H1 (cell line): ENCODE measurements around the gene SHISA8. TPM values are rescaled to one million over a fixed set of nuclear protein-coding genes. Genes with fewer than 3 reads are reported as not detected.

Source experiments
- CTCF ChIA-PET: fragments of 300-600 bp; sonication (Branson Sonifier 250); formaldehyde crosslinking; loops from one replicate; lab custom pipeline; 2021; ENCODE audit not compliant: partially characterized antibody; lab: Charles Lee
- POLR2A ChIA-PET: fragments of 300-600 bp; sonication (Branson Sonifier 250); formaldehyde crosslinking; loops from one replicate; lab custom pipeline; 2021; ENCODE audit warnings: inconsistent platforms; ENCODE audit not compliant: partially characterized antibody; lab: Charles Lee
- DNase-seq, 2 experiments: peaks; one replicate each; pipeline versions ENCODE4 v3.0.0 to v3.0.0-alpha.2; 2010 to 2022; ENCODE audit warnings: low spot score in 2 of 2, low read depth in 1 of 2, mixed read lengths in 1 of 2
- FAIRE-seq: peaks from 2 replicates; lab custom pipeline; 2011; peaks lifted over from hg19 to GRCh38; lab: Jason Lieb, UNC
- H2AFZ ChIP-seq: 2 replicates; pipeline ENCODE4 v1.8.1; 2012; ENCODE audit warnings: low read length, inconsistent platforms
- H2AK5ac ChIP-seq: 2 replicates; pipeline ENCODE4 v1.6.1; 2013; ENCODE audit warnings: low read depth, low read length
- H2BK120ac ChIP-seq: replicated peaks from 2 replicates; pipeline ENCODE3; 2013; ENCODE audit warnings: low read depth, low read length, inconsistent platforms
- H2BK12ac ChIP-seq: 2 replicates; pipeline ENCODE4 v1.6.1; 2013; ENCODE audit warnings: low read depth, low read length
- H2BK15ac ChIP-seq: 2 replicates; pipeline ENCODE4 v1.6.1; 2013; ENCODE audit warnings: low read length
- H2BK20ac ChIP-seq: 2 replicates; pipeline ENCODE4 v1.6.1; 2013; ENCODE audit warnings: low read length
- H2BK5ac ChIP-seq: 2 replicates; pipeline ENCODE4 v1.6.1; 2013; ENCODE audit warnings: low read depth, low read length
- H3K14ac ChIP-seq: 2 replicates; pipeline ENCODE4 v1.6.1; 2013; ENCODE audit warnings: inconsistent platforms; ENCODE audit not compliant: insufficient read length
- H3K18ac ChIP-seq: 2 replicates; pipeline ENCODE4 v1.6.1; 2013; ENCODE audit warnings: low read length; ENCODE audit errors: extremely low read depth
- H3K23ac ChIP-seq: 2 replicates; pipeline ENCODE4 v1.6.1; 2013; ENCODE audit warnings: inconsistent platforms; ENCODE audit not compliant: insufficient read length
- H3K23me2 ChIP-seq: 2 replicates; pipeline ENCODE4 v1.6.1; 2013; ENCODE audit warnings: low read depth, low read length
- H3K27ac ChIP-seq: 2 replicates; pipeline ENCODE4 v1.6.1; 2011; ENCODE audit warnings: low read depth, low read length, inconsistent platforms
- H3K27me3 ChIP-seq, 4 experiments: replicated peaks in 1 of 4; 1 replicate in 1 of 4; 2 replicates in 3 of 4; pipeline versions ENCODE4 v1.6.1 to v1.8.1; 2011 to 2013; ENCODE audit warnings: low read length in 3 of 4, mild to moderate bottlenecking in 3 of 4, inconsistent platforms in 2 of 4, mixed read lengths in 2 of 4, moderate library complexity in 1 of 4; ENCODE audit not compliant: control insufficient read depth in 3 of 4, insufficient read depth in 3 of 4; ENCODE audit errors: extremely low read depth in 1 of 4
- H3K36me3 ChIP-seq, 4 experiments: 2 replicates each; pipeline versions ENCODE4 v1.6.1 to v1.8.1; 2011 to 2013; ENCODE audit warnings: mild to moderate bottlenecking in 4 of 4, low read length in 3 of 4, moderate library complexity in 2 of 4, control low read depth in 1 of 4, inconsistent platforms in 1 of 4; ENCODE audit not compliant: insufficient read depth in 4 of 4, control insufficient read depth in 2 of 4
- H3K4ac ChIP-seq: replicated peaks from 2 replicates; pipeline ENCODE3; 2013; ENCODE audit warnings: low read length, low read depth, mixed read lengths, inconsistent platforms; ENCODE audit not compliant: insufficient read length
- H3K4me1 ChIP-seq, 4 experiments: replicated peaks in 1 of 4; 1 replicate in 1 of 4; 2 replicates in 3 of 4; pipeline versions ENCODE4 v1.6.1 to v1.8.1; 2011 to 2013; ENCODE audit warnings: low read length in 3 of 4, inconsistent platforms in 2 of 4, mixed read lengths in 1 of 4; ENCODE audit not compliant: insufficient read depth in 4 of 4, control insufficient read depth in 3 of 4
- H3K4me2 ChIP-seq, 2 experiments: 2 replicates each; pipeline versions ENCODE4 v1.6.1 to v1.8.1; 2011 to 2013; ENCODE audit warnings: low read depth in 2 of 2, low read length in 2 of 2, control low read depth in 1 of 2, inconsistent platforms in 1 of 2, mild to moderate bottlenecking in 1 of 2; ENCODE audit not compliant: insufficient read depth in 1 of 2
- H3K4me3 ChIP-seq, 4 experiments: fragments of 200-600, 300-600 bp in 1 of 4; sonication (generic), shearing (Covaris generic), sonication (Bioruptor Twin) in 1 of 4; 2 replicates each; pipeline versions ENCODE4 v1.5.1 to v1.8.1; 2011 to 2016; ENCODE audit warnings: low read length in 4 of 4, low read depth in 3 of 4, control low read depth in 2 of 4, inconsistent platforms in 2 of 4, mild to moderate bottlenecking in 2 of 4, mixed read lengths in 1 of 4, moderate library complexity in 1 of 4; ENCODE audit not compliant: insufficient read depth in 2 of 4; ENCODE audit errors: extremely low read depth in 1 of 4
- H3K56ac ChIP-seq: replicated peaks from 2 replicates; pipeline ENCODE3; 2013; ENCODE audit warnings: low read depth, mild to moderate bottlenecking, mixed read lengths, low read length, inconsistent platforms; ENCODE audit not compliant: insufficient read length
- H3K79me1 ChIP-seq: 2 replicates; pipeline ENCODE4 v1.6.1; 2013; ENCODE audit warnings: low read depth, low read length, control low read depth
- H3K79me2 ChIP-seq, 2 experiments: 2 replicates each; pipeline versions ENCODE4 v1.6.1 to v1.8.1; 2012 to 2013; ENCODE audit warnings: low read length in 2 of 2, mild to moderate bottlenecking in 2 of 2, inconsistent platforms in 1 of 2; ENCODE audit not compliant: insufficient read depth in 2 of 2, control insufficient read depth in 1 of 2
- H3K9ac ChIP-seq, 4 experiments: replicated peaks in 1 of 4; 1 replicate in 1 of 4; 2 replicates in 3 of 4; pipeline versions ENCODE4 v1.6.1 to v1.8.1; 2011 to 2013; ENCODE audit warnings: low read depth in 3 of 4, low read length in 3 of 4, control low read depth in 2 of 4, mild to moderate bottlenecking in 2 of 4, moderate library complexity in 2 of 4, inconsistent platforms in 1 of 4; ENCODE audit errors: extremely low read depth in 1 of 4
- H3K9me3 ChIP-seq, 2 experiments: 2 replicates each; pipeline versions ENCODE4 v1.6.1 to v1.8.1; 2012 to 2013; ENCODE audit warnings: mild to moderate bottlenecking in 2 of 2, moderate library complexity in 2 of 2, control low read depth in 1 of 2, inconsistent platforms in 1 of 2, low read depth in 1 of 2, low read length in 1 of 2, mixed read lengths in 1 of 2; ENCODE audit not compliant: insufficient read depth in 2 of 2
- H4K20me1 ChIP-seq, 2 experiments: replicated peaks in 1 of 2; 2 replicates each; pipeline versions ENCODE3 to v1.8.1; 2011 to 2013; ENCODE audit warnings: inconsistent platforms in 2 of 2, low read length in 2 of 2, mild to moderate bottlenecking in 1 of 2; ENCODE audit not compliant: insufficient read depth in 2 of 2, control insufficient read depth in 1 of 2
- H4K5ac ChIP-seq: 2 replicates; pipeline ENCODE4 v1.6.1; 2013; ENCODE audit warnings: low read length, low read depth, mixed read lengths, inconsistent platforms; ENCODE audit not compliant: insufficient read length
- H4K8ac ChIP-seq: 2 replicates; pipeline ENCODE4 v1.8.0; 2013; ENCODE audit warnings: mild to moderate bottlenecking, moderate library complexity, low read length, inconsistent platforms; ENCODE audit not compliant: insufficient read depth; ENCODE audit errors: extremely low read depth
- H4K91ac ChIP-seq: replicated peaks from 2 replicates; pipeline ENCODE3; 2013; ENCODE audit warnings: low read length, mixed read lengths, inconsistent platforms; ENCODE audit not compliant: insufficient read length
- HDAC2 ChIP-seq, 2 experiments: fragments of 300-600 bp in 1 of 2; sonication (generic) in 1 of 2; IDR thresholded peaks; 2 replicates each; pipeline ENCODE4 v1.6.1; 2011 to 2012; ENCODE audit warnings: low read depth in 2 of 2, low read length in 2 of 2, mild to moderate bottlenecking in 2 of 2, moderate library complexity in 2 of 2, borderline replicate concordance in 1 of 2, inconsistent platforms in 1 of 2
- POLR2A ChIP-seq, 2 experiments: IDR thresholded peaks; 1 replicate in 1 of 2; 2 replicates in 1 of 2; pipeline ENCODE4 v1.6.1; 2011; ENCODE audit warnings: low read depth in 2 of 2, low read length in 2 of 2, mild to moderate bottlenecking in 2 of 2; ENCODE audit errors: control extremely low read depth in 1 of 2
- RFX5 ChIP-seq: IDR thresholded peaks from 2 replicates; pipeline ENCODE4 v1.6.1; 2011; ENCODE audit warnings: low read depth, low read length, improper control_type of control experiment, borderline replicate concordance
- SRF ChIP-seq: IDR thresholded peaks from 2 replicates; pipeline ENCODE4 v1.6.1; 2011; ENCODE audit warnings: mild to moderate bottlenecking, low read depth, low read length, moderate library complexity
- TBP ChIP-seq: IDR thresholded peaks from 2 replicates; pipeline ENCODE4 v1.6.1; 2011; ENCODE audit warnings: low read depth, low read length, improper control_type of control experiment
- WGBS, 2 experiments: shearing (Covaris generic) in 1 of 2; methylation state at CpG; one replicate each; pipeline versions ENCODE4 v1.1.6 to v1.1.7; 2013 to 2015; ENCODE audit warnings: low lambda C conversion rate in 2 of 2, mixed read lengths in 2 of 2, inconsistent platforms in 1 of 2, low coverage in 1 of 2, missing lambda C conversion rate in 1 of 2; ENCODE audit not compliant: insufficient replicate concordance in 2 of 2, insufficient coverage in 1 of 2, insufficient read length in 1 of 2; ENCODE audit errors: extremely low coverage in 1 of 2, missing lambda C conversion rate in 1 of 2; 5-methylcytosine and 5-hydroxymethylcytosine counted together
- polyA plus RNA-seq, 7 experiments: library from polyadenylated mRNA; depleted of rRNA in 3 of 7; stranded (reverse) in 5 of 7; unstranded in 2 of 7; fragments of >200 nt in 5 of 7; fragments of 200-250 nt in 2 of 7; gene quantifications; 1 replicate in 5 of 7; 2 replicates in 1 of 7; 4 replicates in 1 of 7; pipeline versions ENCODE4 v1.2.1 to v1.2.3, GENCODE V29; 2011 to 2013; ENCODE audit warnings: missing spikeins in 2 of 7, mixed read lengths in 2 of 7
- total RNA-seq: library from RNA; stranded (reverse); fragmentation: NEBNext Ultra II Directional; extraction: Animal tissue kit (Norgen Biotek cat#: 25700); gene quantifications from 2 replicates; pipeline ENCODE4 v1.2.1, GENCODE V29; 2021

Gene SHISA8
- total and polyA plus RNA-seq, 2 of the 8 experiments (the other 6 are each of a cell fraction or from before 2014, with no cell fraction given), result 0.14 to 0.89 TPM

DNA sequence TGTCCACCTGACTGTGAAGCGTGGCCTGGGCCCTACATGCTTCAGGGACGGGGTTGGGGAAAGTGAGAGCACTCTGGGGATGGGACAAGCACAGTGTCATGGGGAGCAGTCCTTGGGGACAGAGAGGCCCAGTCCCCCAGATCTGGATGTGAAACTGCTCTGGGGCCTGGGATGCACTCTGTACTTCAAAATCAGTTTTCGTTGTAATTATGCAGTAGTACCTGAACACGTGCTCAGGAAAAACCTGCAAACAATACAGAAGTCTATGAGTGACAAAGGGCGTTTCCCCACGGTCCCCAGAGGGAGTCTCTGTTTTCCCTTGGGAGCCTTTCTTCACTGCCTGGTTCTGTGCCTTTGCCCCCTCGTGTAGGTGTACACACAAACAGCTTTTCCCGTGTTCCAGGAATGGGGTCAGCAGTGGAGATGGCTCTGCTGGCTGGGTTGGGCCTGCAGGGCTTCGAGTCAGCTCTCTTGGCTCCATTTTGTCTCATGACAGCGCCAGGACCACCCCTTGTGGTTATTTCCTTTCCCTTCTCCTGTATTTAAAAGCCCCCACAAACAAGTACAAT lies 16.9 kb upstream of the SHISA8 start:
- FAIRE-seq (no peak), DNase-seq (no peak)
- Histone ChIP-seq H3K56ac (no peak overlapping the region), H3K79me1 (no peaks in the 10 kb centered on the region), H3K4ac (no peak overlapping the region), H3K9ac (no peak overlapping the region), H2BK12ac (no peak overlapping the region), H3K23me2 (no peaks in the 10 kb centered on the region), H2BK120ac (no peak overlapping the region), H4K5ac (no peak overlapping the region), H4K20me1 (peaks cover 11 to 13% of the 10 kb centered on the region in 2 experiments), H2BK15ac (no peak overlapping the region), H4K8ac (no peak overlapping the region), H3K36me3 (no peaks in the 10 kb centered on the region; a peak in 2 of 8 replicates), H3K9me3 (no peaks in the 10 kb centered on the region), H2BK5ac (no peak overlapping the region), H2AK5ac (no peak overlapping the region), H2AFZ (no peak overlapping the region), H3K23ac (no peak overlapping the region), H4K91ac (no peak overlapping the region), H3K27ac (no peak overlapping the region), H3K27me3 (peaks cover 0 to 21% (median 13%) of the 10 kb centered on the region in 4 experiments; a peak in 5 of 7 replicates), H3K4me1 (peaks cover 0 to 16% (median 7%) of the 10 kb centered on the region in 4 experiments; a peak in 6 of 7 replicates), H3K18ac (no peak overlapping the region), H2BK20ac (no peak overlapping the region), H3K4me2 (no peak overlapping the region), H3K14ac (no peak overlapping the region), H3K4me3 (no peak overlapping the region), H3K79me2 (no peaks in the 10 kb centered on the region)
- WGBS, 2 experiments, result 78% methylated on average over 10 of the region's 10 CpGs; no CpG with 5 or more reads in 1 of the 2 experiments
- CTCF ChIA-PET, result interaction anchor here (0.9 to 1.4 kb wide), 2 partner anchors 9 to 12 kb away, joined by 3 to 4 read pairs; no protein-coding TSS in a partner anchor
- no peak for TF ChIP-seq HDAC2 (IDR thresholded peaks at IDR 0.05; ENCODE audit: borderline replicate concordance in 1 of 2, low read depth in 2 of 2, low read length in 2 of 2)
- TF ChIP-seq SRF, result no peak
- TF ChIP-seq RFX5, result no peak
- TF ChIP-seq POLR2A (IDR thresholded peaks at IDR 0.05; ENCODE audit: control extremely low read depth in 1 of 2, low read depth in 2 of 2, low read length in 2 of 2), result no peak; a peak in 1 of 3 replicates
- no peak for TF ChIP-seq TBP
- POLR2A ChIA-PET, result interaction anchor here (0.6 to 3.6 kb wide), 4 partner anchors 11 to 195 kb away, joined by 3 to 15 read pairs (median 8); partner anchors contain the start of gene CENPM
